ENCODE data around the gene TLR8.

DNA sequence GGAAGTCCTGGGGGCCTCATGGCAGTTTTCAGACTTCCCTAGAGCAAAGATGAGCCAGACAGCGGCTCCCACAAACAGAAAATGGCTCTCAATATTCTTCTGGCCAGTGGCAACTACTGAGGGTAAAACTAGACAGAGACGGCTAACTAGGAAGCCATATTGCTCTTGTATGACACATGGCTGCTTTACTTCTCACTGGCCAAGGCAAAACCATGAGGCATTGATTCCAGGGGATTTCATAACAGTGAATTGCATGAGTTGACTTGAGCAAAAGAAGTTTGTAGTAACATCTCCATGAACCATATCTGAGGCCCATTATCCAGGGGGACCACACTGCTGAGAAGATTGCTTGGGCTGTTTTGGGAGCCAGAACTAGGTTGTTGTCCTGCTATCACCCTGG, 13.7 kb upstream of the TLR8 start:
- TF ChIP-seq CTCF (IDR thresholded peaks at IDR 0.05; ENCODE audit: low read depth, low read length) (no peak), EZH2phosphoT487 (IDR thresholded peaks at IDR 0.05; ENCODE audit: low read depth) (no peak)

Data from OCI-LY3 (cell line).